H9 (cell line): ENCODE results near the gene SCFD2. TPM values are rescaled to one million over a fixed set of nuclear protein-coding genes. Genes with fewer than 3 reads are reported as not detected.

Source experiments
- DNase-seq: peaks from one replicate; pipeline ENCODE4 v3.0.0-alpha.2; 2017
- H2AFZ ChIP-seq: one replicate; pipeline ENCODE4 v1.6.1; 2013; ENCODE audit warnings: mild to moderate bottlenecking, low read length, control low read depth, moderate library complexity
- H2AK5ac ChIP-seq: 2 replicates; pipeline ENCODE4 v1.6.1; 2013; ENCODE audit warnings: low read length, control low read depth, mixed read lengths; ENCODE audit not compliant: insufficient read length
- H2BK120ac ChIP-seq: one replicate; pipeline ENCODE4 v1.6.1; 2013; ENCODE audit warnings: low read depth, mild to moderate bottlenecking, low read length, control low read depth, inconsistent platforms; ENCODE audit not compliant: poor library complexity, severe bottlenecking
- H2BK12ac ChIP-seq: 2 replicates; pipeline ENCODE4 v1.6.1; 2013; ENCODE audit warnings: low read length, control low read depth, mixed read lengths, low read depth; ENCODE audit not compliant: insufficient read length
- H2BK15ac ChIP-seq: 2 replicates; pipeline ENCODE4 v1.6.1; 2013; ENCODE audit warnings: low read depth, low read length, control low read depth
- H2BK20ac ChIP-seq: one replicate; pipeline ENCODE4 v1.6.1; 2013; ENCODE audit warnings: low read depth, mild to moderate bottlenecking, low read length, control low read depth, inconsistent platforms; ENCODE audit not compliant: poor library complexity, severe bottlenecking
- H2BK5ac ChIP-seq: 2 replicates; pipeline ENCODE4 v1.6.1; 2013; ENCODE audit warnings: low read length, control low read depth, mixed read lengths; ENCODE audit not compliant: insufficient read length
- H3K14ac ChIP-seq: 2 replicates; pipeline ENCODE4 v1.6.1; 2013; ENCODE audit warnings: low read length, control low read depth; ENCODE audit not compliant: insufficient read depth
- H3K18ac ChIP-seq: 2 replicates; pipeline ENCODE4 v1.6.1; 2013; ENCODE audit warnings: low read depth, mild to moderate bottlenecking, mixed read lengths, low read length, control low read depth; ENCODE audit not compliant: insufficient read length
- H3K23ac ChIP-seq: 2 replicates; pipeline ENCODE4 v1.6.1; 2013; ENCODE audit warnings: low read length, control low read depth, mixed read lengths, low read depth; ENCODE audit not compliant: insufficient read length
- H3K23me2 ChIP-seq: 2 replicates; pipeline ENCODE4 v1.6.1; 2013; ENCODE audit warnings: low read depth, mild to moderate bottlenecking, mixed read lengths, low read length, control low read depth; ENCODE audit not compliant: insufficient read length, poor library complexity, severe bottlenecking
- H3K27ac ChIP-seq: 2 replicates; pipeline ENCODE4 v1.5.1; 2013; ENCODE audit warnings: low read length, control low read depth, mixed read lengths, low read depth; ENCODE audit not compliant: insufficient read length
- H3K27me3 ChIP-seq: 2 replicates; pipeline ENCODE4 v1.6.1; 2013; ENCODE audit warnings: low read length, control low read depth, inconsistent platforms; ENCODE audit not compliant: insufficient read depth
- H3K4ac ChIP-seq: 2 replicates; pipeline ENCODE4 v1.6.1; 2013; ENCODE audit warnings: low read depth, mild to moderate bottlenecking, control low read depth, inconsistent platforms, low read length, moderate library complexity
- H3K4me1 ChIP-seq: 2 replicates; pipeline ENCODE4 v1.6.1; 2013; ENCODE audit warnings: low read length, control low read depth, inconsistent platforms; ENCODE audit not compliant: insufficient read depth
- H3K4me2 ChIP-seq: 2 replicates; pipeline ENCODE4 v1.6.1; 2013; ENCODE audit warnings: low read length, control low read depth, mixed read lengths; ENCODE audit not compliant: insufficient read length, insufficient read depth
- H3K56ac ChIP-seq: 2 replicates; pipeline ENCODE4 v1.6.1; 2013; ENCODE audit warnings: low read depth, mild to moderate bottlenecking, mixed read lengths, low read length, control low read depth; ENCODE audit not compliant: insufficient read length
- H3K79me1 ChIP-seq: 2 replicates; pipeline ENCODE4 v1.6.1; 2013; ENCODE audit warnings: low read depth, mild to moderate bottlenecking, moderate library complexity, low read length, control low read depth, inconsistent platforms; ENCODE audit not compliant: insufficient read depth, poor library complexity, severe bottlenecking
- H3K79me2 ChIP-seq: 2 replicates; pipeline ENCODE4 v1.6.1; 2013; ENCODE audit warnings: low read length, control low read depth, inconsistent platforms; ENCODE audit not compliant: insufficient read depth
- H3K9ac ChIP-seq: 2 replicates; pipeline ENCODE4 v1.6.1; 2013; ENCODE audit warnings: low read length, control low read depth, mixed read lengths; ENCODE audit not compliant: insufficient read length; ENCODE audit errors: extremely low read depth
- H3K9me3 ChIP-seq: one replicate; pipeline ENCODE4 v1.6.1; 2013; ENCODE audit warnings: low read depth, low read length, inconsistent platforms; ENCODE audit not compliant: control insufficient read depth
- H3T11ph ChIP-seq: one replicate; pipeline ENCODE4 v1.6.1; 2013; ENCODE audit warnings: mild to moderate bottlenecking, low read length, control low read depth, inconsistent platforms
- H4K20me1 ChIP-seq: one replicate; pipeline ENCODE4 v1.6.1; 2013; ENCODE audit not compliant: control insufficient read depth, insufficient read length, insufficient read depth
- H4K5ac ChIP-seq: 2 replicates; pipeline ENCODE4 v1.6.1; 2013; ENCODE audit warnings: low read depth, mild to moderate bottlenecking, mixed read lengths, low read length, control low read depth; ENCODE audit not compliant: insufficient read length
- H4K8ac ChIP-seq: replicated peaks from 2 replicates; pipeline ENCODE4 v1.6.1; 2013; ENCODE audit warnings: low read length, control low read depth, mixed read lengths, low read depth; ENCODE audit not compliant: insufficient read length
- H4K91ac ChIP-seq: 2 replicates; pipeline ENCODE4 v1.6.1; 2013; ENCODE audit warnings: low read depth, mild to moderate bottlenecking, moderate library complexity, mixed read lengths, low read length, control low read depth; ENCODE audit not compliant: insufficient read length
- H3K27ac Mint-ChIP-seq, 3 experiments: 2 replicates in 2 of 3; 3 replicates in 1 of 3; pipeline ENCODE4 v1.8.0; 2020 to 2021; ENCODE audit warnings: mixed read lengths in 3 of 3, mild to moderate bottlenecking in 1 of 3, moderate library complexity in 1 of 3
- H3K27me3 Mint-ChIP-seq: 2 replicates; pipeline ENCODE4 v1.8.0; 2021; ENCODE audit warnings: low read depth, mild to moderate bottlenecking, moderate library complexity, mixed read lengths
- H3K36me3 Mint-ChIP-seq, 3 experiments: 2 replicates in 2 of 3; 3 replicates in 1 of 3; pipeline ENCODE4 v1.8.0; 2020 to 2021; ENCODE audit warnings: low read depth in 3 of 3, mixed read lengths in 3 of 3; ENCODE audit not compliant: insufficient read depth in 1 of 3
- H3K4me1 Mint-ChIP-seq, 2 experiments: 2 replicates each; pipeline ENCODE4 v1.8.0; 2020; ENCODE audit warnings: mixed read lengths in 2 of 2
- H3K4me3 Mint-ChIP-seq, 2 experiments: 2 replicates in 1 of 2; 3 replicates in 1 of 2; pipeline ENCODE4 v1.8.0; 2020 to 2021; ENCODE audit warnings: mild to moderate bottlenecking in 2 of 2, mixed read lengths in 2 of 2, moderate library complexity in 1 of 2
- H3K9me3 Mint-ChIP-seq, 2 experiments: 2 replicates in 1 of 2; 3 replicates in 1 of 2; pipeline ENCODE4 v1.8.0; 2020; ENCODE audit warnings: mild to moderate bottlenecking in 2 of 2, mixed read lengths in 2 of 2, moderate library complexity in 1 of 2
- WGBS: extraction: QIAGEN DNeasy Blood & Tissue Kit; methylation state at CpG from one replicate; pipeline ENCODE4 v1.1.7; 2013; ENCODE audit warnings: missing lambda C conversion rate, low lambda C conversion rate, mixed read lengths; ENCODE audit not compliant: insufficient read length; ENCODE audit errors: extremely low coverage; 5-methylcytosine and 5-hydroxymethylcytosine counted together
- total RNA-seq: library from RNA; stranded (reverse); gene quantifications from 2 replicates; pipeline ENCODE4 v1.2.1, GENCODE V29; 2021
- TF ChIP-seq, protein P1 (sequence below): fragments of 200-600 bp; sonication (generic); conservative IDR thresholded peaks from 3 replicates; pipeline ENCODE4 v1.8.0; 2021; ENCODE audit warnings: antibody characterized with exemption, mild to moderate bottlenecking

Gene SCFD2
- total RNA-seq, 1 experiment from 2014 or later, result 10.1 TPM

DNA sequence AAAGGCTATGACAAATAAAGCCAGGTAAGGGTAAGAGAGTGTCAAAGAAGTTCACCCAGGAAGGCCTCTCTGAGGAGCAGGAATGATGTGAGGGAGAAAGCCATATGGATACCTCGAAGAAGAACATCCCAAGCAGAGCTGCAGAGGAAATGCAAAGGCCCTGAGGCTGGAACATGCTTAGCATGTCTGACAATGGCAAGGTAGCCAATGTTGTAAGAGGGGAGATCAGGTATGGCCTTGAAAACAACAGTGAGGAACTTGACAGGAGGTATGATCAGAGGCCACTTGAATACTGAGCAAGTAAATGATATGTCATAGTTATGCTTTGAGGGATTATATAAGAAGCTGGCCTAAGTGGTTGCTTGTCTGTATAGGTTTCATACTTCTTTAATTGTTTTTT is 3.8 kb downstream of the SCFD2 start:
- no peaks in the 10 kb centered on the region for H3K9me3 ChIP-seq
- no peak overlapping the region for H2BK12ac ChIP-seq
- no peak overlapping the region for H2BK15ac ChIP-seq
- no peak overlapping the region for H3K23ac ChIP-seq
- no peaks in the 10 kb centered on the region for H3K4me1 ChIP-seq
- H3K56ac ChIP-seq, result no peak overlapping the region
- no peaks in the 10 kb centered on the region; a peak in 1 of 7 replicates for H3K36me3 Mint-ChIP-seq
- H3K23me2 ChIP-seq, result peaks cover 7% of the 10 kb centered on the region
- no peak overlapping the region for H4K91ac ChIP-seq
- no peak overlapping the region for H2BK120ac ChIP-seq
- no peaks in the 10 kb centered on the region; the same call in 1 of the 2 replicates for H3K79me2 ChIP-seq
- no peak overlapping the region for H2AFZ ChIP-seq
- no peak overlapping the region for H3K4me2 ChIP-seq
- whole genome bisulfite sequencing, result no CpG with 5 or more reads among the region's 1 CpG
- H4K5ac ChIP-seq, result no peak overlapping the region
- H4K8ac ChIP-seq, result no peak overlapping the region
- no peak overlapping the region for H3T11ph ChIP-seq
- TF ChIP-seq, protein P1, sequence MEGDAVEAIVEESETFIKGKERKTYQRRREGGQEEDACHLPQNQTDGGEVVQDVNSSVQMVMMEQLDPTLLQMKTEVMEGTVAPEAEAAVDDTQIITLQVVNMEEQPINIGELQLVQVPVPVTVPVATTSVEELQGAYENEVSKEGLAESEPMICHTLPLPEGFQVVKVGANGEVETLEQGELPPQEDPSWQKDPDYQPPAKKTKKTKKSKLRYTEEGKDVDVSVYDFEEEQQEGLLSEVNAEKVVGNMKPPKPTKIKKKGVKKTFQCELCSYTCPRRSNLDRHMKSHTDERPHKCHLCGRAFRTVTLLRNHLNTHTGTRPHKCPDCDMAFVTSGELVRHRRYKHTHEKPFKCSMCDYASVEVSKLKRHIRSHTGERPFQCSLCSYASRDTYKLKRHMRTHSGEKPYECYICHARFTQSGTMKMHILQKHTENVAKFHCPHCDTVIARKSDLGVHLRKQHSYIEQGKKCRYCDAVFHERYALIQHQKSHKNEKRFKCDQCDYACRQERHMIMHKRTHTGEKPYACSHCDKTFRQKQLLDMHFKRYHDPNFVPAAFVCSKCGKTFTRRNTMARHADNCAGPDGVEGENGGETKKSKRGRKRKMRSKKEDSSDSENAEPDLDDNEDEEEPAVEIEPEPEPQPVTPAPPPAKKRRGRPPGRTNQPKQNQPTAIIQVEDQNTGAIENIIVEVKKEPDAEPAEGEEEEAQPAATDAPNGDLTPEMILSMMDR, result no peak
- H2AK5ac ChIP-seq, result no peak overlapping the region
- H3K4ac ChIP-seq, result no peak overlapping the region
- H3K9me3 Mint-ChIP-seq, result peaks cover 4 to 7% of the 10 kb centered on the region in 2 experiments; a peak in 2 of 5 replicates
- H3K4me1 Mint-ChIP-seq, result peaks cover 20 to 22% of the 10 kb centered on the region in 2 experiments
- no peaks in the 10 kb centered on the region for H3K27me3 ChIP-seq
- no peak overlapping the region for H3K27ac Mint-ChIP-seq
- no peak overlapping the region for H3K9ac ChIP-seq
- no peaks in the 10 kb centered on the region for H4K20me1 ChIP-seq
- peaks cover 9% of the 10 kb centered on the region for H3K27me3 Mint-ChIP-seq
- H2BK5ac ChIP-seq, result no peak overlapping the region
- no peak overlapping the region for H3K4me3 Mint-ChIP-seq
- DNase-seq, result no peak
- no peaks in the 10 kb centered on the region for H3K79me1 ChIP-seq
- H2BK20ac ChIP-seq, result no peak overlapping the region
- H3K27ac ChIP-seq, result no peak overlapping the region
- H3K18ac ChIP-seq, result no peak overlapping the region
- H3K14ac ChIP-seq, result no peak overlapping the region
